Smooth muscle cell (in vitro differentiated cells): ENCODE results near the gene CYB5RL. TPM values are rescaled to one million over a fixed set of nuclear protein-coding genes. Genes with fewer than 3 reads are reported as not detected.
"Not testable (repeated sequence)": the region's sequence is repeated elsewhere in the genome, so short reads cannot be mapped to it uniquely, and the experiment has no call there.

ENCODE experiments used
- DNase-seq: peaks from one replicate; lab custom pipeline; 2025; ENCODE audit not compliant: unreplicated experiment; lab: John Stamatoyannopoulos, UW
- H2AFZ ChIP-seq: fragments of 200-600 bp; sonication (generic); 2 replicates; pipeline ENCODE4 v1.6.0; 2016; ENCODE audit warnings: antibody characterized with exemption, low read depth, mild to moderate bottlenecking
- H3F3A ChIP-seq: fragments of 200-600 bp; sonication (generic); 2 replicates; pipeline ENCODE4 v1.6.0; 2017; ENCODE audit warnings: antibody characterized with exemption, low read depth
- H3K27ac ChIP-seq: fragments of 200-600 bp; sonication (generic); 2 replicates; pipeline ENCODE4 v1.5.1; 2016; ENCODE audit warnings: low read depth, mild to moderate bottlenecking
- H3K27me3 ChIP-seq: fragments of 200-600 bp; sonication (generic); 2 replicates; pipeline ENCODE4 v1.6.1; 2016; ENCODE audit warnings: low read depth, mild to moderate bottlenecking
- H3K36me3 ChIP-seq: fragments of 200-600 bp; sonication (generic); 2 replicates; pipeline ENCODE4 v1.5.1; 2016; ENCODE audit warnings: low read depth
- H3K4me1 ChIP-seq: fragments of 200-600 bp; sonication (generic); 2 replicates; pipeline ENCODE4 v1.5.1; 2016; ENCODE audit warnings: low read depth
- H3K4me2 ChIP-seq: fragments of 200-600 bp; sonication (generic); 2 replicates; pipeline ENCODE4 v1.6.0; 2016; ENCODE audit warnings: mild to moderate bottlenecking
- H3K4me3 ChIP-seq: fragments of 200-600 bp; sonication (generic); 2 replicates; pipeline ENCODE4 v1.5.1; 2016; ENCODE audit warnings: mild to moderate bottlenecking
- H3K79me2 ChIP-seq: fragments of 200-600 bp; sonication (generic); 2 replicates; pipeline ENCODE4 v1.6.0; 2016; ENCODE audit warnings: low read depth, mild to moderate bottlenecking
- H3K9ac ChIP-seq: fragments of 200-600 bp; sonication (generic); 2 replicates; pipeline ENCODE4 v1.6.0; 2016; ENCODE audit warnings: low read depth
- H3K9me3 ChIP-seq: fragments of 200-600 bp; sonication (generic); replicated peaks from 2 replicates; pipeline ENCODE4 v1.5.1; 2016; ENCODE audit warnings: low read depth
- H4K20me1 ChIP-seq: fragments of 200-600 bp; sonication (generic); 2 replicates; pipeline ENCODE4 v1.6.0; 2016; ENCODE audit warnings: low read depth
- CTCF ChIP-seq: fragments of 200-600 bp; sonication (generic); IDR thresholded peaks from 2 replicates; pipeline ENCODE4 v1.5.1; 2017; ENCODE audit warnings: borderline replicate concordance, mild to moderate bottlenecking, antibody characterized with exemption; ENCODE audit not compliant: insufficient read depth, poor library complexity, severe bottlenecking
- WGBS: methylation state at CpG from one replicate; pipeline ENCODE4 v1.1.7; 2016; ENCODE audit warnings: low lambda C conversion rate; 5-methylcytosine and 5-hydroxymethylcytosine counted together
- polyA plus RNA-seq: library from polyadenylated mRNA; unstranded; fragments of >200 nt; fragmentation: Nextera tagmentation; extraction: Ambion mirVana; gene quantifications from 2 replicates; pipeline ENCODE4 v1.2.1, GENCODE V29; 2016
- total RNA-seq: library from RNA; depleted of rRNA; stranded (reverse); fragments of >200 nt; gene quantifications from 2 replicates; pipeline ENCODE4 v1.2.3, GENCODE V29; 2014

CYB5RL gene
- total and polyA plus RNA-seq, 2 experiments from 2014 or later, result 1.5 to 3.8 TPM

- Histone ChIP-seq H4K20me1 (no peaks in the 10 kb centered on the region), H2AFZ (no peak overlapping the region), H3K9me3 (no peaks in the 10 kb centered on the region), H3K79me2 (no peaks in the 10 kb centered on the region), H3K9ac (no peak overlapping the region), H3K4me2 (no peak overlapping the region), H3K36me3 (no peaks in the 10 kb centered on the region), H3K4me3 (no peak overlapping the region), H3K4me1 (no peaks in the 10 kb centered on the region), H3K27me3 (no peaks in the 10 kb centered on the region), H3F3A (no peaks in the 10 kb centered on the region), H3K27ac (no peak overlapping the region)
- no peak for DNase-seq
- no peak for TF ChIP-seq CTCF
- 91% methylated on average over 12 of the region's 12 CpGs for WGBS
Observed at GRCh38 chr1:54238353-54239034, 38.7 kb upstream of the CYB5RL start.

GRCh38 chr1:54237586-54237985 lies 37.8 kb upstream of the CYB5RL start:
- no peak for DNase-seq
- Histone ChIP-seq H3K27ac (no peak overlapping the region), H3K9ac (no peak overlapping the region), H3K36me3 (no peaks in the 10 kb centered on the region), H3K4me3 (no peak overlapping the region), H2AFZ (no peak overlapping the region), H3K79me2 (no peaks in the 10 kb centered on the region), H3K4me1 (no peaks in the 10 kb centered on the region), H3F3A (no peaks in the 10 kb centered on the region), H4K20me1 (no peaks in the 10 kb centered on the region), H3K4me2 (no peak overlapping the region), H3K27me3 (no peaks in the 10 kb centered on the region), H3K9me3 (no peaks in the 10 kb centered on the region)
- WGBS, result 92% methylated on average over 10 of the region's 10 CpGs
- no peak for TF ChIP-seq CTCF

- H3K9me3 ChIP-seq, result no peaks in the 10 kb centered on the region
- H3K4me3 ChIP-seq, result no peak overlapping the region
- H2AFZ ChIP-seq, result no peak overlapping the region
- H3K9ac ChIP-seq, result no peak overlapping the region
- H3K79me2 ChIP-seq, result no peaks in the 10 kb centered on the region
- no peaks in the 10 kb centered on the region for H3K4me1 ChIP-seq
- DNase-seq, result no peak
- no peak overlapping the region for H3K4me2 ChIP-seq
- no peaks in the 10 kb centered on the region for H4K20me1 ChIP-seq
- H3K27me3 ChIP-seq, result no peaks in the 10 kb centered on the region
- no peak overlapping the region for H3K27ac ChIP-seq
- no peaks in the 10 kb centered on the region for H3K36me3 ChIP-seq
- TF ChIP-seq CTCF, result no peak
- WGBS, result 80% methylated on average over 2 of the region's 2 CpGs
- H3F3A ChIP-seq, result no peaks in the 10 kb centered on the region
Observed at GRCh38 chr1:54234284-54234683, 34.5 kb upstream of the CYB5RL start.

- 99% methylated on average over 20 of the region's 33 CpGs for WGBS
- not testable (repeated sequence) for H3K27ac ChIP-seq, H3K9ac ChIP-seq, H3K27me3 ChIP-seq, H3K9me3 ChIP-seq, H3K4me3 ChIP-seq, H3K36me3 ChIP-seq, H4K20me1 ChIP-seq, H3K4me2 ChIP-seq, H3K79me2 ChIP-seq, H3K4me1 ChIP-seq, DNase-seq, H2AFZ ChIP-seq, H3F3A ChIP-seq
Observed at GRCh38 chr1:54233196-54233595, 33.4 kb upstream of the CYB5RL start.
